ENCODE results near the gene CD79B. TPM values are rescaled to one million over a fixed set of nuclear protein-coding genes. Genes with fewer than 3 reads are reported as not detected.

Gene CD79B
- total RNA-seq, 4 donors from 2014 or later = 2.4 to 44.6 (median 4.4) TPM; not detected in 1

GRCh38 chr17:63974594-63975192 is 42.6 kb upstream of the CD79B start:
- no peak for TF ChIP-seq POLR2A (IDR thresholded peaks at IDR 0.05)
- TF ChIP-seq, protein P1, sequence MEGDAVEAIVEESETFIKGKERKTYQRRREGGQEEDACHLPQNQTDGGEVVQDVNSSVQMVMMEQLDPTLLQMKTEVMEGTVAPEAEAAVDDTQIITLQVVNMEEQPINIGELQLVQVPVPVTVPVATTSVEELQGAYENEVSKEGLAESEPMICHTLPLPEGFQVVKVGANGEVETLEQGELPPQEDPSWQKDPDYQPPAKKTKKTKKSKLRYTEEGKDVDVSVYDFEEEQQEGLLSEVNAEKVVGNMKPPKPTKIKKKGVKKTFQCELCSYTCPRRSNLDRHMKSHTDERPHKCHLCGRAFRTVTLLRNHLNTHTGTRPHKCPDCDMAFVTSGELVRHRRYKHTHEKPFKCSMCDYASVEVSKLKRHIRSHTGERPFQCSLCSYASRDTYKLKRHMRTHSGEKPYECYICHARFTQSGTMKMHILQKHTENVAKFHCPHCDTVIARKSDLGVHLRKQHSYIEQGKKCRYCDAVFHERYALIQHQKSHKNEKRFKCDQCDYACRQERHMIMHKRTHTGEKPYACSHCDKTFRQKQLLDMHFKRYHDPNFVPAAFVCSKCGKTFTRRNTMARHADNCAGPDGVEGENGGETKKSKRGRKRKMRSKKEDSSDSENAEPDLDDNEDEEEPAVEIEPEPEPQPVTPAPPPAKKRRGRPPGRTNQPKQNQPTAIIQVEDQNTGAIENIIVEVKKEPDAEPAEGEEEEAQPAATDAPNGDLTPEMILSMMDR (IDR thresholded peaks at IDR 0.05) = no peak
- no peaks in the 10 kb centered on the region for H3K9me3 ChIP-seq
- H3K4me1 ChIP-seq = no peaks in the 10 kb centered on the region
- no peak overlapping the region for H3K27ac ChIP-seq
- no peak for DNase-seq
- no peaks in the 10 kb centered on the region for H3K27me3 ChIP-seq
- H3K4me3 ChIP-seq = no peak overlapping the region
- no peaks in the 10 kb centered on the region for H3K36me3 ChIP-seq

DNA sequence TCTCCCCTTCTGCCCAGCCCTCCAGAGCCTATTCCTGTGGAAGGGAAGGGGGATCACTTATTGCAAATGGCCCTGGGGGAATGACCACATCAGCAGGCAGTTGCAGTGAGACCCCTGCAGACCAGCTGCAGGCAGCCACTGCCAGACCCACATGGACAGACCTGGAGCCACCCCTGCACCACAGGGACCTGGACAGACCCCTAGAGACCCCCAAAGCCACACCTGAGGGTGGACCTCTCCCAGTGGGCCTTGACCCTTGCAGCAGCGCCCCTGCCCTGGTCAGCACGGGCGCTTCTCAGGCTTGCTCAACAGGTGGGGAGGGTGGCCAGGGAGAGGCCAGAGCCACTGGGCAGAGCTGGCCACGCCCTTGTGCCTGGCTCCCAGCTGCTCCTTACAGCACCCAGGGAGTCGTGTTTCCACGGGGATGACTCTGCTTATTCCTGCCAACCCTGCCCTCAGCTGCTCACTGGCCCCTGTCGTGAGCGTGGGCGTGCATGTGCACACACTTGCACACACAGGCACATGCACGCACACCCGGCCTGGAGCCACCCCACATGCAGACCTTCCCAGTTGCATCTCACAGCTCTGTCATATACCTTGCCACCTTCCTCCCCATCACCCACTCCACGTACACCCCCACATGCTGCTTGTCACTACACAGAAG is 41.9 kb upstream of the CD79B start:
- H3K4me1 ChIP-seq = no peaks in the 10 kb centered on the region
- no peaks in the 10 kb centered on the region for H3K9me3 ChIP-seq
- no peaks in the 10 kb centered on the region for H3K27me3 ChIP-seq
- H3K4me3 ChIP-seq = no peak overlapping the region
- no peak for DNase-seq
- no peaks in the 10 kb centered on the region for H3K36me3 ChIP-seq
- no peak overlapping the region for H3K27ac ChIP-seq
- TF ChIP-seq, protein P1 (IDR thresholded peaks at IDR 0.05) = no peak
- TF ChIP-seq POLR2A (IDR thresholded peaks at IDR 0.05) = no peak

GRCh38 chr17:63973247-63973646 is 41.1 kb upstream of the CD79B start:
- no peaks in the 10 kb centered on the region for H3K4me1 ChIP-seq
- DNase-seq = no peak
- H3K4me3 ChIP-seq = no peak overlapping the region
- H3K27ac ChIP-seq = no peak overlapping the region
- no peaks in the 10 kb centered on the region for H3K27me3 ChIP-seq
- no peaks in the 10 kb centered on the region for H3K9me3 ChIP-seq
- H3K36me3 ChIP-seq = no peaks in the 10 kb centered on the region
- TF ChIP-seq, protein P1 (IDR thresholded peaks at IDR 0.05) = no peak
- no peak for TF ChIP-seq POLR2A (IDR thresholded peaks at IDR 0.05)

DNA sequence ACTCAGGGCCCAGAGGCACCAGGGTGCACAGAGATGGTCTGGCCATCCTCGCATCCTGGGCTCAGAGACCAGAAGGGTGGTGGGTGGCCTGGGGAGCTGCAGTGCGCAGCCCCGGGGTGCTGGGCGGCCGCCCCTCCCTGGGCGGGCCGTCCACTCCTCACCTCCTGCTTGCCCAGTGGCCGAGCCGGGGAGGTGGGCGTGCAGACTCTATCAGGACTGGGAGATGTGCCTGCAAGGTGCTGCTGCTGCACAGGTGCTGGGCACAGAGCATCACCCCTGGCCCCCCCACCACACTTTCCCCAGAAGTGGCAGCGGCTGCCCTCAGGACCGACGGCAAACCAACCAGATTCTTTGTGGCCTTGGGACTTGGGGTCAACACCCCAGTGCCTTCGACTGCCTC is 40.7 kb upstream of the CD79B start, which contains the start of gene SCN4A:
Gene SCN4A (minus strand): TSS at position 123 of the 400 bp plus-strand sequence. CDS start 77 bp downstream, at position 46.
- Histone ChIP-seq H3K27me3 (no peaks in the 10 kb centered on the region), H3K4me1 (no peaks in the 10 kb centered on the region), H3K27ac (no peak within 1 kb of the TSS), H3K9me3 (no peaks in the 10 kb centered on the region), H3K36me3 (no peaks in the 10 kb centered on the region), H3K4me3 (no peak within 1 kb of the TSS)
- no peak for DNase-seq
- TF ChIP-seq POLR2A (IDR thresholded peaks at IDR 0.05) = no peak
- TF ChIP-seq, protein P1 (IDR thresholded peaks at IDR 0.05) = no peak

GRCh38 chr17:63969278-63969677 is 37.1 kb upstream of the CD79B start:
- Histone ChIP-seq H3K27ac (no peak overlapping the region), H3K4me1 (no peaks in the 10 kb centered on the region), H3K9me3 (no peaks in the 10 kb centered on the region), H3K27me3 (no peaks in the 10 kb centered on the region), H3K36me3 (no peaks in the 10 kb centered on the region), H3K4me3 (no peak overlapping the region)
- no peak for DNase-seq
- TF ChIP-seq POLR2A (IDR thresholded peaks at IDR 0.05) = no peak
- TF ChIP-seq, protein P1 (IDR thresholded peaks at IDR 0.05) = no peak
